SK-N-SH treated with all-trans-retinoic acid at 6 μM for 48 hours (cell line): Measurements from ENCODE around the gene POLD4.

Experiments used
- ATAC-seq: fragments of 200-7000 bp; cut with Tn5 transposase; 3 replicates; pipeline ENCODE4 v1.9.1; 2020; ENCODE audit warnings: mild to moderate bottlenecking, moderate library complexity
- ARNTL ChIP-seq: fragments of 450-650 bp; formaldehyde crosslinking; IDR thresholded peaks from 2 replicates; pipeline ENCODE4 v1.5.0; 2020; ENCODE audit warnings: low read depth, mild to moderate bottlenecking, moderate library complexity, borderline replicate concordance
- BACH2 ChIP-seq: fragments of 250-450 bp; sonication (Bioruptor Pico); IDR thresholded peaks from 2 replicates; pipeline ENCODE4 v1.9.0; 2021; ENCODE audit warnings: mild to moderate bottlenecking, borderline replicate concordance
- CSDC2 ChIP-seq: fragments of 250-450 bp; sonication (Bioruptor Pico); IDR thresholded peaks from 2 replicates; pipeline ENCODE4 v1.5.0; 2020; ENCODE audit warnings: mild to moderate bottlenecking, moderate library complexity
- CSRNP3 ChIP-seq: fragments of 250-450 bp; sonication (Bioruptor Pico); IDR thresholded peaks from 2 replicates; pipeline ENCODE4 v1.5.1; 2021; ENCODE audit warnings: mild to moderate bottlenecking, moderate library complexity
- GLIS3 ChIP-seq: fragments of 250-450 bp; sonication (Bioruptor Pico); IDR thresholded peaks from 2 replicates; pipeline ENCODE4 v1.5.0; 2020; ENCODE audit warnings: mild to moderate bottlenecking, moderate library complexity
- ISL1 ChIP-seq: fragments of 250-450 bp; sonication (Bioruptor Pico); IDR thresholded peaks from 2 replicates; pipeline ENCODE4 v2.1.2; 2022; ENCODE audit warnings: mild to moderate bottlenecking, moderate library complexity
- OSR1 ChIP-seq: fragments of 250-450 bp; sonication (Bioruptor Pico); IDR thresholded peaks from 2 replicates; pipeline ENCODE4 v1.8.0; 2022; ENCODE audit warnings: moderate library complexity, mild to moderate bottlenecking, inconsistent platforms
- PATZ1 ChIP-seq: fragments of 250-450 bp; sonication (Bioruptor Pico); IDR thresholded peaks from 2 replicates; pipeline ENCODE4 v1.8.0; 2020; ENCODE audit warnings: mild to moderate bottlenecking, moderate library complexity, borderline replicate concordance
- POU6F1 ChIP-seq: fragments of 250-450 bp; sonication (Bioruptor Pico); IDR thresholded peaks from 2 replicates; pipeline ENCODE4 v1.8.0; 2021; ENCODE audit warnings: low read depth, mild to moderate bottlenecking, moderate library complexity, borderline replicate concordance
- PPARA ChIP-seq: fragments of 250-450 bp; sonication (Bioruptor Pico); IDR thresholded peaks from 2 replicates; pipeline ENCODE4 v1.5.0; 2020; ENCODE audit warnings: mild to moderate bottlenecking, borderline replicate concordance
- SNAI2 ChIP-seq: fragments of 250-450 bp; sonication (Bioruptor Pico); IDR thresholded peaks from 2 replicates; pipeline ENCODE4 v1.5.0; 2020; ENCODE audit warnings: mild to moderate bottlenecking, moderate library complexity
- TCF4 ChIP-seq: fragments of 250-450 bp; sonication (Bioruptor Pico); IDR thresholded peaks from 2 replicates; pipeline ENCODE4 v1.8.0; 2021; ENCODE audit warnings: mild to moderate bottlenecking, moderate library complexity, borderline replicate concordance
- TOX ChIP-seq: fragments of 250-450 bp; sonication (Bioruptor Pico); IDR thresholded peaks from 2 replicates; pipeline ENCODE4 v1.8.0; 2021; ENCODE audit warnings: mild to moderate bottlenecking, moderate library complexity, borderline replicate concordance
- ZC3H10 ChIP-seq: fragments of 250-450 bp; sonication (Bioruptor Pico); IDR thresholded peaks from 2 replicates; pipeline ENCODE4 v1.5.1; 2021; ENCODE audit warnings: mild to moderate bottlenecking, moderate library complexity
- ZFP3 ChIP-seq: fragments of 250-450 bp; sonication (Bioruptor Pico); IDR thresholded peaks from 2 replicates; pipeline ENCODE4 v1.5.0; 2020; ENCODE audit warnings: mild to moderate bottlenecking, moderate library complexity
- ZFP30 ChIP-seq: fragments of 450-650 bp; formaldehyde crosslinking; IDR thresholded peaks from 2 replicates; pipeline ENCODE4 v1.5.0; 2022; ENCODE audit warnings: mild to moderate bottlenecking, moderate library complexity
- ZNF565 ChIP-seq: fragments of 450-650 bp; formaldehyde crosslinking; conservative IDR thresholded peaks from 2 replicates; pipeline ENCODE4 v1.5.0; 2020; ENCODE audit warnings: low read depth, mild to moderate bottlenecking, moderate library complexity
- ZNF8 ChIP-seq: fragments of 450-650 bp; formaldehyde crosslinking; IDR thresholded peaks from 2 replicates; pipeline ENCODE4 v1.5.0; 2020; ENCODE audit warnings: mild to moderate bottlenecking, moderate library complexity
- TF ChIP-seq, protein P1 (sequence below): fragments of 250-450 bp; sonication (Bioruptor Pico); IDR thresholded peaks from 2 replicates; pipeline ENCODE4 v1.5.0; 2020; ENCODE audit warnings: mild to moderate bottlenecking, moderate library complexity
- TF ChIP-seq, protein P2 (sequence below): fragments of 250-450 bp; sonication (Bioruptor Pico); IDR thresholded peaks from 2 replicates; pipeline ENCODE4 v1.5.1; 2020; ENCODE audit warnings: low read depth, mild to moderate bottlenecking, moderate library complexity

The POLD4 gene

DNA sequence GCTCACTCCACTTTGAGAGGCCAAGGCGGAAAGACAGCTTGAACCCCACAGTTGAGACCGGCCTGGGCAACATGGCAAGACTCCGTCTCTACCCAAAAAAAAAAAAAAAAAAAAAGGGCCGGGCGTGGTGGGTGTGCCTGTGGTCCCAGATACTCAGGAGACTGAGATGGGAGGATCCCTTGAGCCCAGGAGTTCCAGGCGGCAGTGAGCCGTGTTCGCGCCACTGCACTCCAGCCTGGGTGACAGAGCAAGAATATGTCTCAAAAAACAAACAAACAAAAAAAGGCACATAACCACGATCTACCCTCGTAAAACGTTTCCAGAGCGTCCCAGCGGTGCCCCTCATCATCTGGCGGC is 37.6 kb upstream of the POLD4 start (continued):
- TF ChIP-seq CSRNP3 (CRISPR knock-in tag), result no peak
- TF ChIP-seq, protein P1, sequence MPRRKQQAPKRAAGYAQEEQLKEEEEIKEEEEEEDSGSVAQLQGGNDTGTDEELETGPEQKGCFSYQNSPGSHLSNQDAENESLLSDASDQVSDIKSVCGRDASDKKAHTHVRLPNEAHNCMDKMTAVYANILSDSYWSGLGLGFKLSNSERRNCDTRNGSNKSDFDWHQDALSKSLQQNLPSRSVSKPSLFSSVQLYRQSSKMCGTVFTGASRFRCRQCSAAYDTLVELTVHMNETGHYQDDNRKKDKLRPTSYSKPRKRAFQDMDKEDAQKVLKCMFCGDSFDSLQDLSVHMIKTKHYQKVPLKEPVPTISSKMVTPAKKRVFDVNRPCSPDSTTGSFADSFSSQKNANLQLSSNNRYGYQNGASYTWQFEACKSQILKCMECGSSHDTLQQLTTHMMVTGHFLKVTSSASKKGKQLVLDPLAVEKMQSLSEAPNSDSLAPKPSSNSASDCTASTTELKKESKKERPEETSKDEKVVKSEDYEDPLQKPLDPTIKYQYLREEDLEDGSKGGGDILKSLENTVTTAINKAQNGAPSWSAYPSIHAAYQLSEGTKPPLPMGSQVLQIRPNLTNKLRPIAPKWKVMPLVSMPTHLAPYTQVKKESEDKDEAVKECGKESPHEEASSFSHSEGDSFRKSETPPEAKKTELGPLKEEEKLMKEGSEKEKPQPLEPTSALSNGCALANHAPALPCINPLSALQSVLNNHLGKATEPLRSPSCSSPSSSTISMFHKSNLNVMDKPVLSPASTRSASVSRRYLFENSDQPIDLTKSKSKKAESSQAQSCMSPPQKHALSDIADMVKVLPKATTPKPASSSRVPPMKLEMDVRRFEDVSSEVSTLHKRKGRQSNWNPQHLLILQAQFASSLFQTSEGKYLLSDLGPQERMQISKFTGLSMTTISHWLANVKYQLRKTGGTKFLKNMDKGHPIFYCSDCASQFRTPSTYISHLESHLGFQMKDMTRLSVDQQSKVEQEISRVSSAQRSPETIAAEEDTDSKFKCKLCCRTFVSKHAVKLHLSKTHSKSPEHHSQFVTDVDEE (CRISPR knock-in tag), result no peak
- no peak for TF ChIP-seq SNAI2
- TF ChIP-seq, all 23 proteins: peak for 0

DNA sequence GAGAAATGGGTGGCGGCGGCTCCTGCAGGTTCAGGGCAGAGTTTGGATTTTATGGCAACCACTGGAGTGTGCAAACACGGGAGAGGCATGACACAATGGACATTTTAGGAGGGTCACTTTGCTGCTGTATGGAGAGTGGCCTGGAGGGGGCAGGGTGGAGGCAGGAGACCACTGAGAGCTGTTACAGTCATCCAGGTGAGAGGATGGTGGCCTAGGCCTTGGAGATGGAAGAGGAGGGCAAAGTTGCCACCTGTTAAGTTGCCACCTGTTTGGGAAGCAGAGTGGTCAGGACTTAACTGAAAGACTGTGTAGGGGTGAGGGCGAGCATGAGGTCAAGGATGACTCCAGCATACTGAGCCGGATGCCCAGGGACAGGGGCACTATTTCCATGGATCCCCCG is 36.1 kb upstream of the POLD4 start:
- TF ChIP-seq, protein P1 (CRISPR knock-in tag), result no peak
- no peak for TF ChIP-seq ZNF565 (CRISPR knock-in tag)
- ATAC-seq, result 0 out of 3 replicates have a peak, but pooled peaks have one; percentile 15

- no peak for ATAC-seq
- TF ChIP-seq, protein P2, sequence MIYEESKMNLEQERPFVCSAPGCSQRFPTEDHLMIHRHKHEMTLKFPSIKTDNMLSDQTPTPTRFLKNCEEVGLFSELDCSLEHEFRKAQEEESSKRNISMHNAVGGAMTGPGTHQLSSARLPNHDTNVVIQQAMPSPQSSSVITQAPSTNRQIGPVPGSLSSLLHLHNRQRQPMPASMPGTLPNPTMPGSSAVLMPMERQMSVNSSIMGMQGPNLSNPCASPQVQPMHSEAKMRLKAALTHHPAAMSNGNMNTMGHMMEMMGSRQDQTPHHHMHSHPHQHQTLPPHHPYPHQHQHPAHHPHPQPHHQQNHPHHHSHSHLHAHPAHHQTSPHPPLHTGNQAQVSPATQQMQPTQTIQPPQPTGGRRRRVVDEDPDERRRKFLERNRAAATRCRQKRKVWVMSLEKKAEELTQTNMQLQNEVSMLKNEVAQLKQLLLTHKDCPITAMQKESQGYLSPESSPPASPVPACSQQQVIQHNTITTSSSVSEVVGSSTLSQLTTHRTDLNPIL (CRISPR knock-in tag), result no peak
- TF ChIP-seq POU6F1 (no peak), PPARA (no peak), TCF4 (CRISPR knock-in tag) (no peak), ZFP3 (CRISPR knock-in tag) (no peak), ZC3H10 (CRISPR knock-in tag) (no peak), OSR1 (CRISPR knock-in tag) (no peak), TOX (CRISPR knock-in tag) (no peak)
Observed at GRCh38 chr11:67387518-67387917, 34.2 kb upstream of the POLD4 start.

GRCh38 chr11:67387069-67387468 is 33.7 kb upstream of the POLD4 start:
- ATAC-seq, result no peak
- TF ChIP-seq BACH2 (CRISPR knock-in tag), result no peak
- no peak for TF ChIP-seq ZFP30 (CRISPR knock-in tag)
- no peak for TF ChIP-seq CSRNP3 (CRISPR knock-in tag)
- no peak for TF ChIP-seq TOX (CRISPR knock-in tag)
- no peak for TF ChIP-seq PATZ1 (CRISPR knock-in tag)
- no peak for TF ChIP-seq PPARA
- no peak for TF ChIP-seq ZNF8
- TF ChIP-seq CSDC2 (CRISPR knock-in tag), result no peak
- TF ChIP-seq, protein P2 (CRISPR knock-in tag), result no peak
- TF ChIP-seq ZFP3 (CRISPR knock-in tag), result no peak
- no peak for TF ChIP-seq ISL1 (CRISPR knock-in tag)
- TF ChIP-seq ARNTL (CRISPR knock-in tag), result no peak
- no peak for TF ChIP-seq GLIS3 (CRISPR knock-in tag)
- no peak for TF ChIP-seq ZNF565 (CRISPR knock-in tag)
